ENCODE measurements around the gene GNS.

DNA sequence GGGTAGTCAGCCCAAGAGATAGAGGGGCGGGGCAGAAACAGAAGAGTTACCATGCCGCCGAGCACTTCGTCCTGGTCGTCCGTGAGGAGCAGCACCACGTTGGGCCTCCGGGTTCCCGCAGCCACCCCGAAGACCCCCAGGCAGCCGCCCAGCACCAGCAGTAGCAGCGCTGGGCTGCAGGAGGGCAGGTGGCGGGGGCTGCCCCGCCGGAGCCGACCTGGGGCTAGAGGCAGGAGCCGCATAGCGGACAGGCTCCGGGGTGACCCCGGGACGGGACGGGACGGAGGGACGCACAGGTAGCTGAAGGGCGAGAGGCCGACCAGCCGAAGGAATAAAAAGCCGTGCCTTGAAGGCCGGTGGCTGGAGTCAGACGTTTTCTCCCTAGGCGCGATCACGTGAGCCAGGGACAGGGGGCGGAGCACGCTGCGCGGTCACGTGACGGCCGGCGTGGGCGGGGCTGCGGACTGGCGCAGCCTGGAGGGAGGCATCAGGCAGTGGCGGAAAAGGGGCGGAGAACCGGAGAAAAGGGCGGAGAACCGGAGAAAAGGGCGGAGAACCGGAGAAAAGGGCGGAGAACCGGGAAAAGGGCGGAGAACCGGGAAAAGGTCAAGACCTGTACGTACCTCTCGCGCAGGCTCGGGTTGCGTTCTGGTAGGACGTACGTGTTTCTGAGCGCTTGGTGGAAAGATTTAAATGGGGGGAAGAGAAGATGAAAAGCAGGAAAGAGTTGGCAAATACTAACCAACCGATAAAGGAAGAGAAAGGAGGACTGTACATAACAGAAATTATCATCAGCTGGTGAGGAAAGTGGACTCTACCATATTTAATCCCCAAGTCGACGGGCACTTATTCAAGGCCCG, at the start of gene GNS:
- no peak for TF ChIP-seq NFYB (CRISPR knock-in tag; IDR thresholded peaks at IDR 0.05)
- peak; percentile 54 to 79 for TF ChIP-seq POLR2A (IDR thresholded peaks at IDR 0.05; ENCODE audit: insufficient read depth in 1 of 2, low read depth in 2 of 2, low read length in 2 of 2)
- no peak for TF ChIP-seq MAFG (CRISPR knock-in tag; IDR thresholded peaks at IDR 0.05)
- TF ChIP-seq ZNF543 (CRISPR knock-in tag; IDR thresholded peaks at IDR 0.05) = no peak
- TF ChIP-seq ZMYM2 (CRISPR knock-in tag; IDR thresholded peaks at IDR 0.05) = 0 out of 2 replicates have a peak, but pooled peaks have one; percentile 51

Data from HepG2 (cell line).